Measurements from ENCODE around the gene GSDMA.
A peak's percentile ranks its signal among the peaks of the same experiment; 100 is the strongest.

The GSDMA gene

DNA sequence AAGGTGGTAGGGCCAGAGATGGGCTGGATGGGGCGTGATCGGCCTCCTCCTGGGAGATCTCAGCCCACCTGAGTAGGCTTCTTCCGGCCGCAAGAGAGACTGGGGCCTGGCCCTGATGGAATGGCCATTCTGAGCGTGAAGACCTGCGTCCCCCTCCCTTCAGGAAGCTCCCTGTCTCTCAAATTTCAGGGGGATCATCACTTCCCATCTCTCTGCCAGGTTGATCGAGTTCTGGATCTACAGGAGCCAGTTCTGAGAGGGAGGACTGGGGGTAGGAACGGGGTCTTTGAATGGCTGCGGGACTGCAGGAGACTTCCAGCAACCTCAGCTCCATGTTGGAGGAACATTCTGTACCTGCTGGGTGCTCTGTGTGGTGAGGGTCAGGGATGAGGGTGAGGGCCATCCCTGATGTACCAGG, 9.3 kb upstream of the GSDMA start:
- Mint-ChIP-seq H3K4me1 (peaks cover 12% of the 10 kb centered on the region), H3K27me3 (no peaks in the 10 kb centered on the region), H3K9me3 (no peaks in the 10 kb centered on the region), H3K36me3 (ENCODE audit: insufficient read depth) (peaks cover 2% of the 10 kb centered on the region), H3K27ac (ENCODE audit: low read depth) (peak overlapping the region; percentile 70), H3K4me3 (peak overlapping the region; percentile 73)
- ATAC-seq (replicated peaks; ENCODE audit: extremely low read depth, poor library complexity, severe bottlenecking) = no peak
- DNase-seq (ENCODE audit: low spot score in 2 of 2) = no peak

DNA sequence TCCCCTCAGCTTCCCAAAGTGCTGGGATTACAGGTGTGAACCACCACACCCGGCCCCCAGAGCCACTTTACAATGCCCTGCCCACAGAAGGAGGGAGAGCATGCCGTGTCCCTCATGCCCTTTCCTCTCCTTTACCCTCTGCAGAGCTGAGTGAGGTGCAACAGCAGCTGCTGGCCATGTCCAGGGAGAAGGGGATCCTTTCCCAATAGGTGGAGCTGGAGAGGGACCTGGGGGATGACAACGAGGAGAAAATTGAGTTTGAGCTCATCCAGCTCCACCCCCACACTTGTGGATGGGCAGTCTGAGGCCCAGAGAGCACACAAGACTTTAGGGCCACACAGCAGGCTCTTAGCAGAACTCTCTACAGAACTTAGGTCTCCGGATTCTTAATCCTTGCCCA, 7.9 kb upstream of the GSDMA start:
- H3K36me3 Mint-ChIP-seq (ENCODE audit: insufficient read depth) = peaks cover 6% of the 10 kb centered on the region
- ATAC-seq (replicated peaks; ENCODE audit: extremely low read depth, poor library complexity, severe bottlenecking) (no peak), DNase-seq (ENCODE audit: low spot score in 2 of 2) (no peak)
- H3K9me3 Mint-ChIP-seq = no peaks in the 10 kb centered on the region
- H3K4me1 Mint-ChIP-seq = peaks cover 19% of the 10 kb centered on the region
- no peaks in the 10 kb centered on the region for H3K27me3 Mint-ChIP-seq
- H3K4me3 Mint-ChIP-seq = no peak overlapping the region
- H3K27ac Mint-ChIP-seq (ENCODE audit: low read depth) = no peak overlapping the region

DNA sequence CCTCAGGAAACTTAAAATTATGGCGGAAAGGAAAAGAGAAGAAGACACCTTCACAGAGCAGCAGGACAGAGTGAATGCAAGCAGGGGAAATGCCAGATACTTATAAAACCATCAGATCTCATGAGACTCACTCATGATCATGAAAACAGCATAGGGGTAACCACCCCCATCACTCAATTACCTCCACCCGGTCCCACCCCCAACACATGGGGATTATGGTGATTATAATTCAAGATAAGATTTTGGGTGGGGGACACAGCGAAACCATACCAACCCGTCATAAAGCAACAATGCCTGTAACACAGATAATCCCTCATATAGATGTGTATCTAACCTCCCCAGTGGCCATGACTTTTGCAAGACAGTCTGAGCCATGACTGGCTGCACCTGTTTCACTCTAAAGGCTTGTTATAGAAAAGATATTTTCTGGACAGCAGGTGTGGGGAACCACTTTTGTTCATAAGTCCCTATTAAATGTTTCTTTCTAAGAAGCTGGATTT, 7.0 kb upstream of the GSDMA start:
- no peak overlapping the region for H3K4me3 Mint-ChIP-seq
- no peak for DNase-seq (ENCODE audit: low spot score in 2 of 2)
- H3K36me3 Mint-ChIP-seq (ENCODE audit: insufficient read depth) = peaks cover 6% of the 10 kb centered on the region

DNA sequence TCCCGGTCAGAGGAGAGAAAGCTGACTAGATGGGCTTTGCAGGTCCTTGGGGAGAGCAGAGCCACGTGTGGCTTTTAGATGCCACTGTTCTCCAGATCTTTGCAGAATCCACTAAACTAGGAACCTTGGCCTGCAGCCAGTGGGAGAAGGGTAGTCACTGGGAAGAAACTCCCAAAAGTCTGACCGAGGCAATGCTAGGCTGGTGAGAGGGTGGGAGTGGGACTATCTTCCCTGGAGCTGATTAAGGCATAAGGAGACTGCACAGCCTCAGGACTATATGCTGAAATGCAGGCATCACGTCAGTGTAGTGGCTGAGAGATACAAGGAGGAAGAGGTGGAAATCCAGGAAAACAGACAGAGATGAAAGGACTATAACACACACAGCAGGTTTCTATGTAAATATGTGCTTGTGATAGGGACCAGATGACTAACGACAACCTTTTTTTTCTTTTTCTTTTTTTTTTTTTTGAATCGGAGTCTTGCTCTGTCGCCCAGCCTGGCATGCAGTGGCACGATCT, 2.2 kb upstream of the GSDMA start:
- Mint-ChIP-seq H3K4me1 (peaks cover 32% of the 10 kb centered on the region), H3K36me3 (ENCODE audit: insufficient read depth) (peaks cover 8% of the 10 kb centered on the region), H3K27me3 (no peaks in the 10 kb centered on the region), H3K9me3 (no peaks in the 10 kb centered on the region), H3K4me3 (no peak overlapping the region), H3K27ac (ENCODE audit: low read depth) (no peak overlapping the region)
- DNase-seq (ENCODE audit: low spot score in 2 of 2) = no peak
- ATAC-seq (replicated peaks; ENCODE audit: extremely low read depth, poor library complexity, severe bottlenecking) = no peak

More for the DNA sequence above, 7.0 kb upstream of the GSDMA start:
- H3K27ac Mint-ChIP-seq (ENCODE audit: low read depth) = no peak overlapping the region
- no peak for ATAC-seq (replicated peaks; ENCODE audit: extremely low read depth, poor library complexity, severe bottlenecking)
- H3K4me1 Mint-ChIP-seq = peaks cover 19% of the 10 kb centered on the region
- H3K27me3 Mint-ChIP-seq = no peaks in the 10 kb centered on the region
- H3K9me3 Mint-ChIP-seq = no peaks in the 10 kb centered on the region

DNA sequence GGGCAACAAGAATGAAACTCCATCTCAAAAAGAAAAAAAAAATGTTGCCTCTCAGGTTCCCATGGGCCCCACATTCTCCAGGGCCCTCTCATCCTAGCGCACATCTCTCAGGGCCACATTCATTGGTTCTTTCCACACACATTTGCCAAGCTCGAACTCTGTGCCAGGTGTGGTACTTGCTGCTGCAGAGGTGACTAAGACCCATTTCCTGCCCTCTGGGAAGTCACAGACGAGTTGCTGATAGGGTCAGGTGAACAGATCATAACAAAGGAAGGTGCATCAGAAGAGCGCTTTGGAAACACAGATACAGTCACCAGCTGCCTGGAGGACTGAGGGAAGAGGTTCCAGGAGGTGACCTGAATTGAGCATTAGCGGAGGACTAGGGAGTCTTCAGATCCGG, 1.0 kb downstream of the GSDMA start:
- no peak overlapping the region for H3K4me3 Mint-ChIP-seq
- no peaks in the 10 kb centered on the region for H3K9me3 Mint-ChIP-seq
- ATAC-seq (replicated peaks; ENCODE audit: extremely low read depth, poor library complexity, severe bottlenecking) (no peak), DNase-seq (ENCODE audit: low spot score in 2 of 2) (no peak)
- H3K27ac Mint-ChIP-seq (ENCODE audit: low read depth) = no peak overlapping the region
- peaks cover 40% of the 10 kb centered on the region for H3K4me1 Mint-ChIP-seq
- peaks cover under 1% of the 10 kb centered on the region for H3K27me3 Mint-ChIP-seq
- peaks cover 8% of the 10 kb centered on the region for H3K36me3 Mint-ChIP-seq (ENCODE audit: insufficient read depth)

DNA sequence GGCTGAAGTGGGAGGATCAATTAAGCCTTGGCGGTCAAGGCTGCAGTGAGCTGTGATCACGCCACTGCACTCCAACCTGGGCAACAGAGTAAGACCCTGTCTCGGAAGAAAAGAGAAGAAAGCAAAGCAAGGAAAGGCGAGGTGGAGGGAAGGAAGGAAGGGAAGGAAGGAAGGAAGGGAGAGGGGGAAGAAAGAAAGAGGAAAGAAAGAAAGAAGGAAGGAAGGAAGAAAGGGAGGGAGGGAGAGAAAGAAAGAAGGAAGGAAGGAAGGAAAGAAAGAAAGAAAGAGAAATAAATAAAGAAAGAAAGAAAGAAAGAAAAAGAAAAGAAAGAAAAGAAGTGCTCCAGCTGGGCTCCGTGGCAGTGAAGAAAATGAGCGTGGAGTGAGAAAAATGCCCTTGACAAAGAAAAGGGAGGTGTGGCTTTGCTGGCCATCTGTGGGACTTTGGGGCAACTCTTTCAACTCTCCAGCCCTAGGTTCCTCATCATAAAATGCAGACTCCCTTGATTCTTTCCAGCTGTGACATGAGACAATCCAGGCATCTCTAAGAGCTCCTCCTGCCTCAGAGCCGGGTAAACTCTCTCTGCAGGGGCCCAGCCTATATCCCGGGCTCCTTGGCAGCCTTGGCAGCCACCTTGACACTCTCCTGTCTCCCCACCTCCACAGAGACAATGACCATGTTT, 2.4 kb downstream of the GSDMA start:
- Mint-ChIP-seq H3K4me3 (no peak overlapping the region), H3K4me1 (peaks cover 35% of the 10 kb centered on the region), H3K27me3 (peaks cover 14% of the 10 kb centered on the region), H3K27ac (ENCODE audit: low read depth) (peak overlapping the region; percentile 75), H3K36me3 (ENCODE audit: insufficient read depth) (peaks cover 5% of the 10 kb centered on the region), H3K9me3 (no peaks in the 10 kb centered on the region)
- DNase-seq (ENCODE audit: low spot score in 2 of 2) (no peak), ATAC-seq (replicated peaks; ENCODE audit: extremely low read depth, poor library complexity, severe bottlenecking) (no peak)

DNA sequence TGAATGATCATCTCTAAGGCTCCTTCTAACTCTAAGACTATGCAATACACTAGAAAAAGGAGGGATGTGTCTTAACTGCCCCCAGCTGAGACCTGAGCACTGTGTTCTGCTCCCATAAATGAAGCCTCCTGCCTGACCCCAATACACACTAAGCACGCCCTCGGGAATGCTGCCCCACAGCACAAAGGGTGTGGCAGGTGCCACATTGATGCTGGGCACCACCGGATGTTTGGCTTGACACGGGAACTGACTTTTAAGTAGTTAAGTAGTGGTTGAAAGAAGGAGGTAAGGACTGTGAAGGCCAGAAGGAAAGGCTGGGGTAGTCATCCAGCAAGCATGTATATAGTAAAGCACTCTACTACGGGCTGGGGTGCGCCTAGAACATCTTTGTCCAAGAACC, 4.0 kb downstream of the GSDMA start:
- Mint-ChIP-seq H3K9me3 (no peaks in the 10 kb centered on the region), H3K4me3 (peak overlapping the region; percentile 55), H3K4me1 (peaks cover 34% of the 10 kb centered on the region), H3K27ac (ENCODE audit: low read depth) (no peak overlapping the region), H3K36me3 (ENCODE audit: insufficient read depth) (peaks cover 7% of the 10 kb centered on the region), H3K27me3 (peaks cover 30% of the 10 kb centered on the region)
- no peak for DNase-seq (ENCODE audit: low spot score in 2 of 2)
- ATAC-seq (replicated peaks; ENCODE audit: extremely low read depth, poor library complexity, severe bottlenecking) = no peak

DNA sequence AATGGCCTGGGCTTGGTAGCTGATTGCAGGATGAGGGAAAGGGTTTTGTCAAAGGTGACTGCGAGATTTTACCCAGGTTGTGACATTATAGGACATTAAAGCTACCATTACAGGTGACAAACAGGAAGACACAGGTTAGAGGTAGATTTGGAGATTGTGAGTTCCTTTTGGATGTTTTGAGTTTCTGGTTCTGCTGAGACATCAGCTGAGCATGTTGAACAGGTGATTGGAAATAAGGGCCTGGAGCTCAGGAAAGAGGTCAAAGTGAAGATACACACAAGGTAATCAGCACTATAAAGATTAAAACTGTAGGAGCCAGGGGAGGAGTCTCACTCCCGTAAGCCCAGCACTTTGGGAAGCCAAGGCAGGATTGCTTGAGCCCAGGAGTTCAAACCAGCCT, 6.0 kb downstream of the GSDMA start:
- Mint-ChIP-seq H3K27me3 (peaks cover 35% of the 10 kb centered on the region), H3K36me3 (ENCODE audit: insufficient read depth) (peaks cover 4% of the 10 kb centered on the region), H3K4me3 (no peak overlapping the region), H3K27ac (ENCODE audit: low read depth) (no peak overlapping the region), H3K9me3 (no peaks in the 10 kb centered on the region), H3K4me1 (peaks cover 15% of the 10 kb centered on the region)
- no peak for ATAC-seq (replicated peaks; ENCODE audit: extremely low read depth, poor library complexity, severe bottlenecking)
- no peak for DNase-seq (ENCODE audit: low spot score in 2 of 2)

DNA sequence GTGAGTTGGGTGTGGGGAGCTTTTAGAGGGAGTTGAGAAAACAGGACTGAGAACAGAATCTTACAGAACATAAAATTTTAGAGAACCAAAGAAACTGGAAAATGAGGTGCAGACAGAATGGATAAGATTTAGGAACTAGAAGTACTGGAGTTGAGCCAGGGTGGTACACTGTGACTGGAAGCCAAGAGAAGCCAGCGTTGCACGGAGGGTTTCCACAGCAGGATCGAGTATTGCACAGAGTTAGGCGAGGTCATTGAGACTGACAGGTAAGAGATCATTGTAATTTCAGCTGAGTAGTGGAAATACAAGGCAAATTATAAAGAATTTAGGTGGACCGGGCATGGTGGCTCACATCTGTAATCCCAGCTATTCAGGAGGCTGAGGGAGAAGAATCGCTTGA, 6.6 kb downstream of the GSDMA start:
- DNase-seq (ENCODE audit: low spot score in 2 of 2) (no peak), ATAC-seq (replicated peaks; ENCODE audit: extremely low read depth, poor library complexity, severe bottlenecking) (no peak)
- no peak overlapping the region for H3K4me3 Mint-ChIP-seq
- no peaks in the 10 kb centered on the region for H3K9me3 Mint-ChIP-seq
- peaks cover 41% of the 10 kb centered on the region for H3K27me3 Mint-ChIP-seq
- peaks cover 4% of the 10 kb centered on the region for H3K36me3 Mint-ChIP-seq (ENCODE audit: insufficient read depth)
- peaks cover 10% of the 10 kb centered on the region for H3K4me1 Mint-ChIP-seq
- H3K27ac Mint-ChIP-seq (ENCODE audit: low read depth) = no peak overlapping the region

DNA sequence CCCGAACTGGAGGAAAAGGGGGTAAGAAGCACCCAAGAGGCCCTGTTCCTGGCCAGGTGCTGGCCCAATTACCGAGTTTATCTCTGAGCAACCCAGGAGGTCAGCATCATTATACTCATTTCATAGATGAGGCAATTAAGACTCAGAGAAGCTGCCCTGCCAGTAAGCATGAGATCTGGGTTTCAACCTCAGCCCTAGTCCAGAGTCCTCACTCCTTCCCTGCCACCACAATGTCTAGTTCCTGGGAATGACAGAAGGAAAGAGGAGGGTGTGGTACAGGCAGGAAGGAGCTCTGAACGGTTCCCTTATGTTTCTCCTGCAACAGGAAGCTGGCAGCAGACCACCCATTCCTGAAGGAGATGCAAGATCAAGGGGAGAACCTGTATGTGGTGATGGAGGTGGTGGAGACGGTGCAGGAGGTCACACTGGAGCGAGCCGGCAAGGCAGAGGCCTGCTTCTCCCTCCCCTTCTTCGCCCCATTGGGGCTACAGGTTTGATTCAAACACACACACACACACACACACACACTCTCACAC, 7.4 kb downstream of the GSDMA start:
- ATAC-seq (replicated peaks; ENCODE audit: extremely low read depth, poor library complexity, severe bottlenecking) (no peak), DNase-seq (ENCODE audit: low spot score in 2 of 2) (no peak)
- H3K4me3 Mint-ChIP-seq = no peak overlapping the region
- H3K27me3 Mint-ChIP-seq = peaks cover 42% of the 10 kb centered on the region
- no peak overlapping the region for H3K27ac Mint-ChIP-seq (ENCODE audit: low read depth)
- peaks cover 10% of the 10 kb centered on the region for H3K4me1 Mint-ChIP-seq
- H3K36me3 Mint-ChIP-seq (ENCODE audit: insufficient read depth) = peaks cover 4% of the 10 kb centered on the region
- no peaks in the 10 kb centered on the region for H3K9me3 Mint-ChIP-seq

DNA sequence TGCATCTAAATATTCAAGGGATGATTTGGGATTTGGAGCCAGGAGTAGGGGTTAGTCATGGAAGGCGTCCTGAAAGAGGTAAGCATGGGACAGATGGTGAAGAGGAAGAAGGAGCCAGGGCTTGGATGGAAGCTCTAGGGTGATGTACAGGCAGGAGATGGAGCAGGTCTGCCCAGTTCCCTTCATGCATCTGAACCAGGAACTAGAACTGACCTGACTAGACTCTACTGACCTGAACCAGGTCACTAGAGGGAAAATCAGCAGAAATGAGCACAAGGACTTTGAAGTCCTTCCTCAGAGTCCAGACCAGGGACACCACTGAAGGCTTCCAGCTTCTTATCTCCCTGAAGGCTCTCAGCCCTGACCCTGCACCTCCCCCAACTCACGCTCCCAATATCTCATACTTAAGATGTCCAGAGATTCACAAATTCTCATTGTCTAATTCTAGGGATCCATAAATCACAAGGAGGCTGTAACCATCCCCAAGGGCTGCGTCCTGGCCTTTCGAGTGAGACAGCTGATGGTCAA, 8.3 kb downstream of the GSDMA start:
- Mint-ChIP-seq H3K9me3 (no peaks in the 10 kb centered on the region), H3K27ac (ENCODE audit: low read depth) (no peak overlapping the region), H3K27me3 (peaks cover 42% of the 10 kb centered on the region), H3K36me3 (ENCODE audit: insufficient read depth) (peaks cover 4% of the 10 kb centered on the region), H3K4me3 (no peak overlapping the region), H3K4me1 (peaks cover 10% of the 10 kb centered on the region)
- DNase-seq (ENCODE audit: low spot score in 2 of 2) = no peak
- no peak for ATAC-seq (replicated peaks; ENCODE audit: extremely low read depth, poor library complexity, severe bottlenecking)

DNA sequence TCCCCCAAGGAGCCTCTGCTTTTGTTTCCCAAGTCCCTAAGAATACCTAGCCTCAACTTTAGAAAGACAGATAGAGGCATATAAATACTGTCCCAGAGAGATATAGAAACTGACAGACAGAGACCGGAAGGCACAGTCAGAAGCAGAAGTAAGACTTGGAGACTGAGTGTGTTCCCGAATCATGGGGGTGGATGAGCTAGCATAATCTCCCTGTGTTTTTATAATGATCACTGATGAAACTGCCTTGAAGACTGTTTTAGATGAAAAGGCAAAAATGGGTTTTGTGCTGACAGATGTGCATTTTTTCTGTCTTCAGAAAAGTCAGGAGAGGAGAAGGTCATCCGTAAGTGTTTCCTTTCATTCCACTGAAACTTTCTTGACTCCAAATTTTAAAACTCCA, 9.5 kb downstream of the GSDMA start:
- no peak for DNase-seq (ENCODE audit: low spot score in 2 of 2)
- H3K27me3 Mint-ChIP-seq = peaks cover 42% of the 10 kb centered on the region
- H3K4me3 Mint-ChIP-seq = no peak overlapping the region
- H3K4me1 Mint-ChIP-seq = peaks cover 2% of the 10 kb centered on the region
- H3K9me3 Mint-ChIP-seq = no peaks in the 10 kb centered on the region
- no peak for ATAC-seq (replicated peaks; ENCODE audit: extremely low read depth, poor library complexity, severe bottlenecking)
- H3K27ac Mint-ChIP-seq (ENCODE audit: low read depth) = no peak overlapping the region
- peaks cover 4% of the 10 kb centered on the region for H3K36me3 Mint-ChIP-seq (ENCODE audit: insufficient read depth)

DNA sequence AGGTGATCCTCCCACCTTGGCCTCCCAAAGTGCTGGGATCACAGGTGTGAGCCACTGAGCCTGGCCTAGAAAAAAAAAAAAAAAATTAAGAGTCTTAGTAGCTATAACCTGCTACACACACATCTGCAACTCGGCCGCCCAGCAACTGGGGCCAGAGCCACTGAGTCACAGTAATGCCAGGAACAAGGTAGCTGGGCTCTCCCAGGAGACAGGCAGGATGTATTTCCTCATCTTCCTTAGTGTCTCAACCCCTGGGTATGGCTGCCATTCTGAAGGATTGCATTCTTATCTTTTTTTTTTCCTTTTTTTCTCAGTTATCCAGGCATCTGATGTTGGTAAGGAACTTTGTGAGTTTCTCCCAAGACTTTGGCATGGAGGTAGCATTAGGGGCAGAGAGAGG, 10.7 kb downstream of the GSDMA start:
- Mint-ChIP-seq H3K9me3 (no peaks in the 10 kb centered on the region), H3K27ac (ENCODE audit: low read depth) (no peak overlapping the region), H3K27me3 (peaks cover 42% of the 10 kb centered on the region), H3K36me3 (ENCODE audit: insufficient read depth) (peaks cover 4% of the 10 kb centered on the region), H3K4me3 (no peak overlapping the region), H3K4me1 (no peaks in the 10 kb centered on the region)
- DNase-seq (ENCODE audit: low spot score in 2 of 2) (no peak), ATAC-seq (replicated peaks; ENCODE audit: extremely low read depth, poor library complexity, severe bottlenecking) (no peak)
